Calu3 (cell line): ENCODE data around the gene MAP3K14. TPM values are rescaled to one million over a fixed set of nuclear protein-coding genes. Genes with fewer than 3 reads are reported as not detected.

Experiments
- BruUV-seq: library from RNA; stranded (reverse); fragments of 400-500 nt; replicated peaks from 2 replicates; lab custom pipeline; 2021; lab: Mats Ljungman, UMichigan
- CTCF ChIA-PET: fragments of 300-600 bp; sonication (Branson Sonifier 250); formaldehyde crosslinking; loops from one replicate; lab custom pipeline; 2022; ENCODE audit warnings: antibody characterized with exemption; lab: Charles Lee
- DNase-seq: peaks from one replicate; pipeline ENCODE4 v3.0.0; 2022
- H3K27ac Mint-ChIP-seq: one replicate; pipeline ENCODE4 v1.8.0; 2022; ENCODE audit warnings: mixed read lengths; ENCODE audit not compliant: unreplicated experiment
- H3K27me3 Mint-ChIP-seq: one replicate; pipeline ENCODE4 v1.8.0; 2022; ENCODE audit warnings: mixed read lengths; ENCODE audit not compliant: unreplicated experiment
- H3K36me3 Mint-ChIP-seq: one replicate; pipeline ENCODE4 v1.8.0; 2022; ENCODE audit warnings: mild to moderate bottlenecking, moderate library complexity, mixed read lengths; ENCODE audit not compliant: insufficient read depth, unreplicated experiment
- H3K4me1 Mint-ChIP-seq: one replicate; pipeline ENCODE4 v1.8.0; 2022; ENCODE audit warnings: mild to moderate bottlenecking, low read depth, mixed read lengths; ENCODE audit not compliant: unreplicated experiment
- H3K4me3 Mint-ChIP-seq: one replicate; pipeline ENCODE4 v1.8.0; 2022; ENCODE audit warnings: mild to moderate bottlenecking, low read depth, moderate library complexity, mixed read lengths; ENCODE audit not compliant: unreplicated experiment
- H3K9me3 Mint-ChIP-seq: one replicate; pipeline ENCODE4 v1.8.0; 2022; ENCODE audit warnings: low read depth, mixed read lengths; ENCODE audit not compliant: unreplicated experiment
- intact Hi-C: fragments of 100-400 bp; cut with micrococcal nuclease; formaldehyde crosslinking; loops from one replicate; pipeline ENCODE4 v1.10.0; 2022; ENCODE audit not compliant: unreplicated experiment
- total RNA-seq: library from RNA; stranded (reverse); gene quantifications from 2 replicates; pipeline ENCODE4 v1.2.3, GENCODE V29; 2022
- TF ChIP-seq, protein P1 (sequence below): fragments of 200-600 bp; IDR thresholded peaks from one replicate; pipeline ENCODE4 v1.8.0; 2022; ENCODE audit warnings: antibody characterized with exemption; ENCODE audit not compliant: unreplicated experiment

Gene MAP3K14
- total RNA-seq, 1 experiment from 2014 or later = 26.7 TPM

DNA sequence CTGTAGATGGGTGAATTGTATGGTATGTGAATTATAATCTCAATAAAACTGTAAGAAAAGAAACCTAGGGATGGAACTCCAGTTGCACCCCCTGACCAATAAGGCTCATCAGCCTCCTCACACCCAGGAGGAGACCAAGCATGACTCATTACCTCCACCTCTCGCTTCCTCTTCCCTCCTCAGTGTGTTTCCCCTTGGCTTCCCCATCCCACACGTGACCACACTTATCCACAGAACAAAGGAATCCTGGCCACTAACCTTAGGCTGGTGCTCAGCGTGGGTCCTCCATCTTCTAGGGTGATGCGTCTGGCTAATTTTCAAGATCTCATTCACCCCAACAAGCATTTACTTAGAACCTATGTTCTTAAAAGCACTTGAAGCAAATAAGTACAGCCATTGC lies 36.2 kb upstream of the MAP3K14 start:
- no peaks in the 10 kb centered on the region for H3K36me3 Mint-ChIP-seq
- no peaks in the 10 kb centered on the region for H3K27me3 Mint-ChIP-seq
- CTCF ChIA-PET = no interaction called here
- no peak overlapping the region for H3K27ac Mint-ChIP-seq
- no peak for DNase-seq
- no peaks in the 10 kb centered on the region for H3K9me3 Mint-ChIP-seq
- intact Hi-C loops = no loop called here
- TF ChIP-seq, protein P1, sequence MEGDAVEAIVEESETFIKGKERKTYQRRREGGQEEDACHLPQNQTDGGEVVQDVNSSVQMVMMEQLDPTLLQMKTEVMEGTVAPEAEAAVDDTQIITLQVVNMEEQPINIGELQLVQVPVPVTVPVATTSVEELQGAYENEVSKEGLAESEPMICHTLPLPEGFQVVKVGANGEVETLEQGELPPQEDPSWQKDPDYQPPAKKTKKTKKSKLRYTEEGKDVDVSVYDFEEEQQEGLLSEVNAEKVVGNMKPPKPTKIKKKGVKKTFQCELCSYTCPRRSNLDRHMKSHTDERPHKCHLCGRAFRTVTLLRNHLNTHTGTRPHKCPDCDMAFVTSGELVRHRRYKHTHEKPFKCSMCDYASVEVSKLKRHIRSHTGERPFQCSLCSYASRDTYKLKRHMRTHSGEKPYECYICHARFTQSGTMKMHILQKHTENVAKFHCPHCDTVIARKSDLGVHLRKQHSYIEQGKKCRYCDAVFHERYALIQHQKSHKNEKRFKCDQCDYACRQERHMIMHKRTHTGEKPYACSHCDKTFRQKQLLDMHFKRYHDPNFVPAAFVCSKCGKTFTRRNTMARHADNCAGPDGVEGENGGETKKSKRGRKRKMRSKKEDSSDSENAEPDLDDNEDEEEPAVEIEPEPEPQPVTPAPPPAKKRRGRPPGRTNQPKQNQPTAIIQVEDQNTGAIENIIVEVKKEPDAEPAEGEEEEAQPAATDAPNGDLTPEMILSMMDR = no peak
- BruUV-seq = no TSS peak
- peaks cover 13% of the 10 kb centered on the region for H3K4me1 Mint-ChIP-seq
- H3K4me3 Mint-ChIP-seq = no peak overlapping the region

DNA sequence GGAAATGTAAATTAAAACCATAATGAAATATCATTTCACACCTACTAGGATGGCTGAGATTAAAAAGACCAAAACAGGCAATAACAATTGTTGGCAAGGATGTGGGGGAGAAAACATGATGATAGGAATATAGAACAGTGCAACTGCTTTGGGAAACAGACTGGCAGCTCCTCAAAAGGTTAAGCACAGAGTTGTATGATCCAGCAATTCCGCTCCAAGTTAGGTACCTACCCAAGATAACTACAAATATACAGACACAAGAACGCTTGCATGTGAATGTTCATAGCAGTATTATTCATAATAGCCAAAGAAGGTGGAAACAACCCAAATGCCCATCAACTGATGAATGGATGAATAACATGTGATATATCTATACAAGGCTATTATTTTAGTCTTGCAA lies 35.0 kb upstream of the MAP3K14 start:
- Mint-ChIP-seq H3K4me1 (peaks cover 13% of the 10 kb centered on the region), H3K27ac (no peak overlapping the region), H3K9me3 (no peaks in the 10 kb centered on the region), H3K36me3 (no peaks in the 10 kb centered on the region), H3K27me3 (no peaks in the 10 kb centered on the region), H3K4me3 (no peak overlapping the region)
- CTCF ChIA-PET = no interaction called here
- TF ChIP-seq, protein P1 = no peak
- no TSS peak for BruUV-seq
- no peak for DNase-seq
- intact Hi-C loops = no loop called here

DNA sequence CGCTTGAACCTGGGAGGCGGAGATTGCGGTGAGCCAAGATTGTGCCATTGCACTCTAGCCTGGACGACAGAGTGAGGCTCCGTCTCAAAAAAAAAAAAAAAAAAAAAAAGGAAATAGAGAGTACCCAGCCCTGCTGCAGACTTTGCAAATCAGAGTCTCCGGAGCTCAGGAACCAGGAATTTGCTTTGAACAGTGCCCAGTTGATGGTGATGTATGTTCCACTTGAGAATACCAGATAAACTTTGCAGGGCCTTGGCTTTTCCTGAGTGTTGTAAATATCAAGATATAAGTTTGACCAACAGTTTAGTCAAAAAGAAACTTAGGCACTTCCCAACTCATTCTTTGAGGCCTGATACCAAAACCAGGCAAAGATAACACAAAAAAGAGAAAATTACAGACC lies 30.6 kb upstream of the MAP3K14 start:
- Mint-ChIP-seq H3K9me3 (no peaks in the 10 kb centered on the region), H3K4me3 (no peak overlapping the region), H3K27ac (no peak overlapping the region), H3K27me3 (no peaks in the 10 kb centered on the region), H3K4me1 (no peaks in the 10 kb centered on the region), H3K36me3 (no peaks in the 10 kb centered on the region)
- CTCF ChIA-PET = interaction anchor here (1.0 kb wide), 2 partner anchors 21 to 29 kb away, joined by 3 to 6 read pairs; no protein-coding TSS in a partner anchor
- DNase-seq = no peak
- no TSS peak for BruUV-seq
- intact Hi-C loops = no loop called here
- TF ChIP-seq, protein P1 = no peak

GRCh38 chr17:45346216-45347015 lies 29.6 kb upstream of the MAP3K14 start:
- Mint-ChIP-seq H3K27ac (no peak overlapping the region), H3K4me1 (peaks cover 9% of the 10 kb centered on the region), H3K4me3 (no peak overlapping the region), H3K9me3 (no peaks in the 10 kb centered on the region), H3K36me3 (no peaks in the 10 kb centered on the region), H3K27me3 (no peaks in the 10 kb centered on the region)
- DNase-seq = no peak
- BruUV-seq = no TSS peak
- intact Hi-C loops = no loop called here
- CTCF ChIA-PET = interaction anchor here (1.0 kb wide), 1 partner anchor 20 kb away, joined by 3 read pairs; no protein-coding TSS in a partner anchor
- TF ChIP-seq, protein P1 = no peak
